K562 (cell line): ENCODE data around the gene SLCO1A2. TPM values are rescaled to one million over a fixed set of nuclear protein-coding genes. Genes with fewer than 3 reads are reported as not detected.

Source experiments
- BRF1 ChIP-seq: IDR thresholded peaks from 3 replicates; pipeline ENCODE4 v1.6.1; 2011; ENCODE audit warnings: borderline replicate concordance, mild to moderate bottlenecking; ENCODE audit not compliant: insufficient read length; ENCODE audit errors: extremely low read depth
- C11orf30 ChIP-seq: fragments of 450-650 bp; IDR thresholded peaks from 2 replicates; pipeline ENCODE4 v1.6.1; 2016; ENCODE audit warnings: low read depth, mild to moderate bottlenecking
- CUX1 ChIP-seq: fragments of 200-800 bp; sonication (Bioruptor generic); IDR thresholded peaks from 2 replicates; pipeline ENCODE4 v1.6.1; 2016; ENCODE audit warnings: missing genetic modification characterization, missing compliant biosample characterization
- ELK3 ChIP-seq: fragments of 450-650 bp; formaldehyde crosslinking; IDR thresholded peaks from 2 replicates; pipeline ENCODE4 v1.4.0; 2020; ENCODE audit warnings: mild to moderate bottlenecking
- FUS ChIP-seq: fragments of 200-400 bp; formaldehyde crosslinking; optimal IDR thresholded peaks from 2 replicates; pipeline ENCODE3; 2017; ENCODE audit warnings: low read depth, low read length
- GABPB2 ChIP-seq: fragments of 250-450 bp; sonication (Bioruptor Pico); conservative IDR thresholded peaks from 2 replicates; pipeline ENCODE4 v1.5.1; 2021; ENCODE audit warnings: mild to moderate bottlenecking
- MEF2A ChIP-seq: IDR thresholded peaks from 2 replicates; pipeline ENCODE4 v1.6.1; 2011; ENCODE audit warnings: low read depth, mild to moderate bottlenecking, low read length, moderate library complexity; ENCODE audit not compliant: control insufficient read depth
- MTA2 ChIP-seq: fragments of 450-650 bp; IDR thresholded peaks from 2 replicates; pipeline ENCODE4 v1.6.1; 2016; ENCODE audit warnings: low read depth
- MTA3 ChIP-seq: fragments of 450-650 bp; formaldehyde crosslinking; IDR thresholded peaks from 2 replicates; pipeline ENCODE4 v1.6.1; 2017; ENCODE audit warnings: mild to moderate bottlenecking, borderline replicate concordance
- NR2C2 ChIP-seq, 2 experiments: fragments of 200-800 bp in 1 of 2; sonication (Bioruptor generic) in 1 of 2; sonication (generic) in 1 of 2; formaldehyde crosslinking in 1 of 2; IDR thresholded peaks; 2 replicates each; pipeline versions ENCODE4 v1.6.1 to v1.8.0; 2016 to 2022; ENCODE audit warnings: mild to moderate bottlenecking in 1 of 2, missing compliant biosample characterization in 1 of 2, missing genetic modification characterization in 1 of 2, missing genetic modification reagents in 1 of 2
- POLR2AphosphoS5 ChIP-seq: IDR thresholded peaks from 2 replicates; pipeline ENCODE4 v1.6.1; 2011; ENCODE audit warnings: mild to moderate bottlenecking, low read depth, low read length, moderate library complexity; ENCODE audit not compliant: control insufficient read depth, insufficient read depth
- TAF9B ChIP-seq: fragments of 450-650 bp; IDR thresholded peaks from 2 replicates; pipeline ENCODE4 v1.6.1; 2018; ENCODE audit warnings: mild to moderate bottlenecking; ENCODE audit not compliant: partially characterized antibody
- TCF3 ChIP-seq: sonication (generic); formaldehyde crosslinking; IDR thresholded peaks from 2 replicates; pipeline ENCODE4 v1.4.0; 2020; ENCODE audit warnings: mild to moderate bottlenecking, missing genetic modification reagents
- ZNF445 ChIP-seq: fragments of 250-450 bp; sonication (Bioruptor Pico); IDR thresholded peaks from 2 replicates; pipeline ENCODE4 v1.4.0; 2020; ENCODE audit warnings: low read depth, mild to moderate bottlenecking, moderate library complexity
- ZNF644 ChIP-seq: fragments of 200-800 bp; sonication (Bioruptor generic); IDR thresholded peaks from 2 replicates; pipeline ENCODE4 v1.6.1; 2016; ENCODE audit warnings: low read depth, missing genetic modification characterization, missing compliant biosample characterization
- polyA plus RNA-seq, 8 experiments: library from polyadenylated mRNA; depleted of rRNA in 4 of 8; stranded (reverse) in 5 of 8; unstranded in 3 of 8; fragments of >200 nt; fragmentation: Nextera tagmentation in 2 of 8; fragmentation: Illumina TruSeq in 1 of 8; extraction: Ambion mirVana in 2 of 8; extraction: Trizol in 1 of 8; gene quantifications; 2 replicates each; pipeline versions ENCODE4 v1.2.1 to v1.2.3, GENCODE V29; 2011 to 2014; ENCODE audit warnings: inconsistent platforms in 1 of 8, missing spikeins in 1 of 8
- total RNA-seq, 7 experiments: library from RNA; depleted of rRNA in 6 of 7; stranded (reverse); fragments of >200 nt in 6 of 7; fragmentation: Illumina TruSeq in 2 of 7; extraction: Trizol in 2 of 7; gene quantifications; 2 replicates each; pipeline versions ENCODE4 v1.2.1 to v1.2.3, GENCODE V29; 2011 to 2021; ENCODE audit warnings: low replicate concordance in 1 of 7

Gene SLCO1A2
- total and polyA plus RNA-seq, 9 of the 15 experiments (the other 6 are each of a cell fraction or from before 2014, with no cell fraction given), result 1.2 to 4.4 (median 2.6) TPM

- TF ChIP-seq CUX1 (0 out of 2 replicates have a peak, but pooled peaks have one; percentile 28), MTA3 (no peak; the same call in 1 of the 2 replicates), TCF3 (CRISPR knock-in tag) (peak; percentile 75), NR2C2 (CRISPR knock-in tag; IDR thresholded peaks at IDR 0.05) (no peak), NR2C2 (tag; IDR thresholded peaks at IDR 0.05) (peak; percentile 28; the same call in 1 of the 2 replicates), MTA2 (peak; percentile 53), ZNF644 (tag) (peak; percentile 31; the same call in 1 of the 2 replicates), FUS (no peak), MEF2A (no peak), C11orf30 (peak; percentile 88), BRF1 (no peak), POLR2AphosphoS5 (no peak), ZNF445 (CRISPR knock-in tag) (no peak), ELK3 (CRISPR knock-in tag) (no peak), TAF9B (no peak), GABPB2 (CRISPR knock-in tag) (no peak)
Observed at GRCh38 chr12:21350975-21351374, 16.3 kb upstream of the SLCO1A2 start (continued).
